HEK293 (cell line): ENCODE results near the gene ARF4.

Source experiments
- AEBP2 ChIP-seq: fragments of 450-650 bp; formaldehyde crosslinking; IDR thresholded peaks from 2 replicates; pipeline ENCODE4 v1.5.1; 2016; ENCODE audit warnings: missing biosample characterization, missing genetic modification characterization, borderline replicate concordance
- HOXA7 ChIP-seq: sonication (generic); formaldehyde crosslinking; IDR thresholded peaks from 2 replicates; pipeline ENCODE4 v1.8.1; 2022; ENCODE audit warnings: missing genetic modification reagents, borderline replicate concordance
- KLF10 ChIP-seq: fragments of 450-650 bp; IDR thresholded peaks from 2 replicates; pipeline ENCODE4 v1.5.1; 2018; ENCODE audit warnings: missing biosample characterization, mild to moderate bottlenecking, missing genetic modification characterization
- MYNN ChIP-seq: fragments of 450-650 bp; formaldehyde crosslinking; IDR thresholded peaks from 2 replicates; pipeline ENCODE4 v1.5.1; 2016; ENCODE audit warnings: missing biosample characterization, missing genetic modification characterization, borderline replicate concordance
- PRDM1 ChIP-seq: fragments of 450-650 bp; formaldehyde crosslinking; IDR thresholded peaks from 2 replicates; pipeline ENCODE4; 2016; ENCODE audit warnings: missing biosample characterization, missing genetic modification characterization
- PRDM10 ChIP-seq: fragments of 450-650 bp; formaldehyde crosslinking; IDR thresholded peaks from 2 replicates; pipeline ENCODE4 v1.5.1; 2016; ENCODE audit warnings: missing biosample characterization, missing genetic modification characterization
- SALL2 ChIP-seq: fragments of 450-650 bp; formaldehyde crosslinking; IDR thresholded peaks from 2 replicates; pipeline ENCODE4 v1.5.0; 2017; ENCODE audit warnings: missing biosample characterization, mild to moderate bottlenecking, missing genetic modification characterization, borderline replicate concordance
- ZBTB1 ChIP-seq: fragments of 450-650 bp; formaldehyde crosslinking; IDR thresholded peaks from 2 replicates; pipeline ENCODE4 v1.5.1; 2016; ENCODE audit warnings: missing biosample characterization, missing genetic modification characterization
- ZFP37 ChIP-seq: fragments of 450-650 bp; formaldehyde crosslinking; IDR thresholded peaks from 2 replicates; pipeline ENCODE4 v1.5.1; 2016; ENCODE audit warnings: missing biosample characterization, missing genetic modification characterization
- ZNF121 ChIP-seq: fragments of 450-650 bp; formaldehyde crosslinking; IDR thresholded peaks from 2 replicates; pipeline ENCODE4 v1.5.1; 2016; ENCODE audit warnings: missing biosample characterization, missing genetic modification characterization
- ZNF140 ChIP-seq: fragments of 450-650 bp; formaldehyde crosslinking; IDR thresholded peaks from 2 replicates; pipeline ENCODE4 v1.5.1; 2016; ENCODE audit warnings: missing biosample characterization, missing genetic modification characterization
- ZNF155 ChIP-seq: fragments of 450-650 bp; formaldehyde crosslinking; IDR thresholded peaks from 2 replicates; pipeline ENCODE4 v1.5.1; 2016; ENCODE audit warnings: missing biosample characterization, missing genetic modification characterization
- ZNF16 ChIP-seq: fragments of 450-650 bp; formaldehyde crosslinking; IDR thresholded peaks from 2 replicates; pipeline ENCODE4 v1.5.1; 2016; ENCODE audit warnings: low read depth, missing biosample characterization, missing genetic modification characterization
- ZNF214 ChIP-seq: fragments of 450-650 bp; formaldehyde crosslinking; IDR thresholded peaks from 2 replicates; pipeline ENCODE4 v1.5.1; 2017; ENCODE audit warnings: missing biosample characterization, mild to moderate bottlenecking, missing genetic modification characterization, borderline replicate concordance
- ZNF239 ChIP-seq: fragments of 450-650 bp; formaldehyde crosslinking; IDR thresholded peaks from 2 replicates; pipeline ENCODE4 v1.5.1; 2016; ENCODE audit warnings: missing biosample characterization, missing genetic modification characterization
- ZNF280D ChIP-seq: fragments of 450-650 bp; formaldehyde crosslinking; IDR thresholded peaks from 2 replicates; pipeline ENCODE4 v1.5.1; 2016; ENCODE audit warnings: missing biosample characterization, missing genetic modification characterization
- ZNF394 ChIP-seq: fragments of 450-650 bp; formaldehyde crosslinking; IDR thresholded peaks from 2 replicates; pipeline ENCODE4 v1.5.1; 2016; ENCODE audit warnings: missing biosample characterization, missing genetic modification characterization, mild to moderate bottlenecking, moderate library complexity, borderline replicate concordance
- ZNF558 ChIP-seq: fragments of 450-650 bp; formaldehyde crosslinking; IDR thresholded peaks from 2 replicates; pipeline ENCODE4 v1.5.1; 2016; ENCODE audit warnings: missing biosample characterization, missing genetic modification characterization
- ZNF670 ChIP-seq: fragments of 450-650 bp; formaldehyde crosslinking; IDR thresholded peaks from 2 replicates; pipeline ENCODE4 v1.5.1; 2016; ENCODE audit warnings: missing biosample characterization, missing genetic modification characterization, low read depth
- ZNF843 ChIP-seq: fragments of 450-650 bp; formaldehyde crosslinking; IDR thresholded peaks from 2 replicates; pipeline ENCODE4 v1.5.1; 2016; ENCODE audit warnings: missing biosample characterization, missing genetic modification characterization
- ZXDB ChIP-seq: fragments of 450-650 bp; formaldehyde crosslinking; IDR thresholded peaks from 2 replicates; pipeline ENCODE4 v1.5.1; 2016; ENCODE audit warnings: missing biosample characterization, missing genetic modification characterization
- TF ChIP-seq, protein P1 (sequence below): fragments of 450-650 bp; formaldehyde crosslinking; IDR thresholded peaks from 2 replicates; pipeline ENCODE4 v1.5.0; 2017; ENCODE audit warnings: missing biosample characterization, missing genetic modification characterization, borderline replicate concordance
- TF ChIP-seq, protein P2 (sequence below): fragments of 450-650 bp; formaldehyde crosslinking; IDR thresholded peaks from 2 replicates; pipeline ENCODE4 v1.5.1; 2016; ENCODE audit warnings: missing biosample characterization, missing genetic modification characterization, low read depth
- TF ChIP-seq, protein P3 (sequence below): fragments of 450-650 bp; formaldehyde crosslinking; IDR thresholded peaks from 2 replicates; pipeline ENCODE4 v1.5.1; 2016; ENCODE audit warnings: missing biosample characterization, missing genetic modification characterization

Gene ARF4

DNA sequence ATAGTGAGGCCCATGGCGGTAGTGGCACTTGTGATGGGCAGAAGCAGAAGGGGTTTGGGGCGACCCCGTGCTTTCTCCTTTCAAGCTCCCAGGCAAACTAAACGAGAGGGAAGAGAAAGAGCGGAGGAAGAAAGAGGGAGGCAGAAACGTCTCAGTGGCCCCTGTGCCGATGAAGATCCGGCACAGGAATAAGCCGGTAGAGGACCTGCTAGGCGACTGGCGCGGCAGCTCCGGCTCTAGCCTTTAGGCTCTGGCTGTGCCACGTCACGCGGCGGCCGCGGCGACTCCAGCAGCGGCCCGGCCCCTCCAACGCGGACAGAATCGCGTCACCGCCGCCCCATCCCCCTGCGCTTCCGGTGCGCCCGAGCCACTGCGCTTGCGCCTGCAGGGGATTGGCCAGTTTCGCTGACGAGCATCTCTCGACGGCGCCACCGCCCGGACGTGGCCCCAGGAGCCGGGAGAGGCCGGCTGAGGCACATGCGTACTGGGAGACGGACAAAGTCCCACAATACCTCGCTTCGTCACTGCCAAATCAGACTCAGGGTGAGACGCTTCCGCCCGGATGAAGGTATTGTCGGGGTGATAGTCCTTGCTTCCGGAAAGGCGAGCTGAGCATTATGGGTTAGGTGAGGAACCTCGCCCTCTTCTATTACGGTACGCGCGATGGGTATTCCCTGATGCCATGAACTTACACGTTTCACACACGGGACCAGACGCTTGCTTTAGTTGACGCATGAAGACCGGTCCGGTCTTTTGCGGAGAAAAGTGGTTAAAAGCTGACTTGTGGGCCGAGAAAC, at the start of gene ARF4 (continued):
- TF ChIP-seq ZNF121 (tag by site-specific recombination) (no peak), ZNF239 (tag by site-specific recombination) (no peak), SALL2 (tag by site-specific recombination) (no peak), ZNF843 (peak; percentile 45; the same call in 1 of the 2 replicates), ZNF670 (tag by site-specific recombination) (no peak), ZFP37 (tag by site-specific recombination) (no peak), KLF10 (tag by site-specific recombination) (peak; percentile 42), HOXA7 (CRISPR knock-in tag) (no peak), ZNF140 (tag by site-specific recombination) (no peak), ZNF280D (tag by site-specific recombination) (no peak), ZNF558 (no peak), ZBTB1 (tag by site-specific recombination) (no peak), ZNF394 (no peak), ZNF155 (no peak), MYNN (no peak), ZNF214 (tag by site-specific recombination) (no peak), PRDM10 (peak; percentile 54), PRDM1 (tag by site-specific recombination) (no peak), ZNF16 (no peak), AEBP2 (tag by site-specific recombination) (no peak), ZXDB (tag by site-specific recombination) (peak; percentile 99)
- TF ChIP-seq, protein P1, sequence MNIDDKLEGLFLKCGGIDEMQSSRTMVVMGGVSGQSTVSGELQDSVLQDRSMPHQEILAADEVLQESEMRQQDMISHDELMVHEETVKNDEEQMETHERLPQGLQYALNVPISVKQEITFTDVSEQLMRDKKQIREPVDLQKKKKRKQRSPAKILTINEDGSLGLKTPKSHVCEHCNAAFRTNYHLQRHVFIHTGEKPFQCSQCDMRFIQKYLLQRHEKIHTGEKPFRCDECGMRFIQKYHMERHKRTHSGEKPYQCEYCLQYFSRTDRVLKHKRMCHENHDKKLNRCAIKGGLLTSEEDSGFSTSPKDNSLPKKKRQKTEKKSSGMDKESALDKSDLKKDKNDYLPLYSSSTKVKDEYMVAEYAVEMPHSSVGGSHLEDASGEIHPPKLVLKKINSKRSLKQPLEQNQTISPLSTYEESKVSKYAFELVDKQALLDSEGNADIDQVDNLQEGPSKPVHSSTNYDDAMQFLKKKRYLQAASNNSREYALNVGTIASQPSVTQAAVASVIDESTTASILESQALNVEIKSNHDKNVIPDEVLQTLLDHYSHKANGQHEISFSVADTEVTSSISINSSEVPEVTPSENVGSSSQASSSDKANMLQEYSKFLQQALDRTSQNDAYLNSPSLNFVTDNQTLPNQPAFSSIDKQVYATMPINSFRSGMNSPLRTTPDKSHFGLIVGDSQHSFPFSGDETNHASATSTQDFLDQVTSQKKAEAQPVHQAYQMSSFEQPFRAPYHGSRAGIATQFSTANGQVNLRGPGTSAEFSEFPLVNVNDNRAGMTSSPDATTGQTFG (tag by site-specific recombination): no peak
- TF ChIP-seq, protein P2, sequence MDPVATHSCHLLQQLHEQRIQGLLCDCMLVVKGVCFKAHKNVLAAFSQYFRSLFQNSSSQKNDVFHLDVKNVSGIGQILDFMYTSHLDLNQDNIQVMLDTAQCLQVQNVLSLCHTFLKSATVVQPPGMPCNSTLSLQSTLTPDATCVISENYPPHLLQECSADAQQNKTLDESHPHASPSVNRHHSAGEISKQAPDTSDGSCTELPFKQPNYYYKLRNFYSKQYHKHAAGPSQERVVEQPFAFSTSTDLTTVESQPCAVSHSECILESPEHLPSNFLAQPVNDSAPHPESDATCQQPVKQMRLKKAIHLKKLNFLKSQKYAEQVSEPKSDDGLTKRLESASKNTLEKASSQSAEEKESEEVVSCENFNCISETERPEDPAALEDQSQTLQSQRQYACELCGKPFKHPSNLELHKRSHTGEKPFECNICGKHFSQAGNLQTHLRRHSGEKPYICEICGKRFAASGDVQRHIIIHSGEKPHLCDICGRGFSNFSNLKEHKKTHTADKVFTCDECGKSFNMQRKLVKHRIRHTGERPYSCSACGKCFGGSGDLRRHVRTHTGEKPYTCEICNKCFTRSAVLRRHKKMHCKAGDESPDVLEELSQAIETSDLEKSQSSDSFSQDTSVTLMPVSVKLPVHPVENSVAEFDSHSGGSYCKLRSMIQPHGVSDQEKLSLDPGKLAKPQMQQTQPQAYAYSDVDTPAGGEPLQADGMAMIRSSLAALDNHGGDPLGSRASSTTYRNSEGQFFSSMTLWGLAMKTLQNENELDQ (tag by site-specific recombination): no peak
- TF ChIP-seq, protein P3, sequence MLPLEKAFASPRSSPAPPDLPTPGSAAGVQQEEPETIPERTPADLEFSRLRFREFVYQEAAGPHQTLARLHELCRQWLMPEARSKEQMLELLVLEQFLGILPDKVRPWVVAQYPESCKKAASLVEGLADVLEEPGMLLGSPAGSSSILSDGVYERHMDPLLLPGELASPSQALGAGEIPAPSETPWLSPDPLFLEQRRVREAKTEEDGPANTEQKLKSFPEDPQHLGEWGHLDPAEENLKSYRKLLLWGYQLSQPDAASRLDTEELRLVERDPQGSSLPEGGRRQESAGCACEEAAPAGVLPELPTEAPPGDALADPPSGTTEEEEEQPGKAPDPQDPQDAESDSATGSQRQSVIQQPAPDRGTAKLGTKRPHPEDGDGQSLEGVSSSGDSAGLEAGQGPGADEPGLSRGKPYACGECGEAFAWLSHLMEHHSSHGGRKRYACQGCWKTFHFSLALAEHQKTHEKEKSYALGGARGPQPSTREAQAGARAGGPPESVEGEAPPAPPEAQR (tag by site-specific recombination): no peak
